Stimulated activated CD8-positive, alpha-beta memory T cell treated with anti-CD3 and anti-CD28 coated beads, Interleukin-2, amount 100 ng/mL, for 48 hours (primary cell): ENCODE results near the gene PRAC2.

ENCODE experiments used
- DNase-seq, 2 donors: peaks; one replicate each; pipeline ENCODE4 v3.0.0-alpha.2; 2020; ENCODE audit warnings: low read depth in 2 of 2

The PRAC2 gene

DNA sequence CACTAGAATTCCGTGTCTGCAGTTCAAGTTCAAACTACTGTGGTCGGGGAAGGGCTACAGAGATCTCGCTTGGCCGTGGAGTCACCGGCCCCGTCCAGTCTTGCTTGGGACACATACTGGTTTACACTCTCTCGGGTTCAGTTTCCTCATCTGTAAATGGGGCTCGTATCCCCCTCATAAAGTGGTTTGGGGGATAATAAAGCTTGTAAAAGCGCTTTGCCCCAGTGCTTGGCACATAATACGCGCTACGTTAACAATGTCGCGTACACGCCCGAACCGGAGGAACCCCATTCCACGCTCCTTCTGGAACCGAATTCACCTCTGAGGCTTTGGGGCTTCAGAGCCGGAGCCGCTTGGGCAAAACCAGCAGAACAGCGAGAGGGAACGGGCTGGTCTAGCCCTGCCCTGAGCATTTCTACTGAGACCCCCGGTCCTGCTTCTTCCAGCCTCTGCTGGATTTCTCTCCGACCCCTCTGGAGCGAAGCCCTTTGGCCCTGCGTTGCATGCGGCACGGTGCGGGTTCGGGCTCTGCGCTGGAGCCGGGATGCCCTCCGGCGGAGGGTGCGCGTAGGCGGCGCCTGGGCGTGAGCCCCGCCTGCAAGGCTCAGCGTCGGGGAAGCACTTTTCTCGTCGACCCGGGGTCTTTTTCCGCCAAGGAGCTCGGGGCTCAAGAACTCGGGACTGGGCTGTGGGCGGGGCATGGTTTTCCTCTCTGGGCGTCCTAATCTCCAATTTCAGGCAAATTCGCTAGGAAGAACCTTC, 31.7 kb downstream of the PRAC2 start:
- no peak for DNase-seq

- no peak for DNase-seq
These were observed 32.4 kb downstream of the PRAC2 start for GRCh38 chr17:48755356-48755755.

GRCh38 chr17:48756830-48757251, 33.9 kb downstream of the PRAC2 start:
- no peak for DNase-seq

DNA sequence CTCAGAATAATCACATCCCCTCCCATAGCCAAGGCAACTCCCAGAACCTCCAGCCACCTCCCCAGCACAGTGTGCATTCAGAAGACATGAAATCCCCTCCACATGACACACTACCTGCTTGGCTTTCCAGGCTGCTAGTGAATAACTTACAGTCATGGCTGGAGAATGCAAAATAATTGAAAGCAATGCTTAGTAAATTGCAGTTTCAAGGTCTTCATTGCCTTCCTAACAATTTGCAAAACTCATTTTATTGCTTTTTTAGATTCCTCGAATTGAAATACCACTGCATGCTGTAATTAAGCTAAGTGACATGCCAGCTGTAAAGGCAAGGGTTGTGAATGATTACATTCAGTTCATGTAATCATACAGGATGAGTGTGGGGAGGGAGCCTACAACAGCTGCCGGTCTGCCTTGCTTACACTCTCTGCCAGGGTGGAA, 34.6 kb downstream of the PRAC2 start:
- no peak for DNase-seq

- DNase-seq = no peak
These were observed 36.3 kb downstream of the PRAC2 start for GRCh38 chr17:48759288-48759687.

DNA sequence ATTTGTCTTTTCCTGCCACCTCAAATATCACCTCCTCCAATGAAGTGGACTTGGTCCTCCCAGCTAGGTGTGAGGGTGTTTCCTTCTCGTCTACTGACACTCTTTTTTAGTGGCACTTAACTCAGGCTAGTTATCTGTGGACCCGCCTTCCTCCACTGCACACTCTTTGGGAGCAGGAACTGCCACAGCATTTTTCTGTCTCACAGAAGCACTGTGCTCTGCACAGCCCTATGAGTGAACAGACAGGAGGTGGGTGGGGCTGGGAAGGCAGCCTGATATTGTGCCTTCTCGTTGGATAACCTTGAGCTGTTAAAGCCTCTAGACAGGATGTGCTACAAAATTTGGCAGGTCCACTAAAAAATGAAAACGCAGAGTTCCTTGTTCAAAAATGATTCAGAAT, 37.4 kb downstream of the PRAC2 start:
- no peak for DNase-seq

GRCh38 chr17:48761114-48761513, 38.1 kb downstream of the PRAC2 start:
- DNase-seq = no peak

- no peak for DNase-seq
These were observed 44.3 kb downstream of the PRAC2 start for GRCh38 chr17:48767263-48767774.

DNA sequence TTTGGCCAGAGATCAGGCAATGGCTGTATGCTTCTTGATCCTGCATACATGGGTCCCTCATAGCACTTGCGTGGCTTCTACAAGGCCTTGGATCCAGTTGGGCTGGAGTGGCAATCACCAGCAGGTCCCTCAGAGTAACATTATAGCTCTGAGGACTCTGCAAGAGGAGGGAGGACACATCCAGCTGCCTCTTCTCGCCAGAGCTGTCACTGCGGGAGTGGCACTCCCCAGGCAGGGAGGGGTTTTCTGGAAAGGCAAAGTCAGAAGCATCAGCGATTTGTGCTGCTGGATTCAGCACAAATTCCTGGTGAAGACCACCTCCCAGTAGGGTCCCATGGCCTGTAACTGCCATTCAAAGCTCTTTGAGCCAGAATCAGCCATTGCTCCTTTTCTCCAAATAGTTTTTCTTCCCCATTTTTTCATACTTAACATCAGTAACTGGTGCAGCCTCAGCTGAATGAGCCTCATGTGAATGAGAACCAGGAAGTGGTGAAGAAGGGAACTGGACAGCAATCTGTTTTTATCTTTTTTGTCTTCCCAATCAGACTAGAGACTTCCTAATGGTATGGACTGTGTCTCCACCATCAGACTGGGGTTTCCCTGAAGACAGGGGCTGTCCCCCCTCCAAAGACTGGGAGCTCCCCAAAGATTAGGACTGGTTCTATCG, 46.2 kb downstream of the PRAC2 start:
- DNase-seq = no peak

- DNase-seq = no peak
These were observed 48.0 kb downstream of the PRAC2 start for GRCh38 chr17:48770954-48771353.

DNA sequence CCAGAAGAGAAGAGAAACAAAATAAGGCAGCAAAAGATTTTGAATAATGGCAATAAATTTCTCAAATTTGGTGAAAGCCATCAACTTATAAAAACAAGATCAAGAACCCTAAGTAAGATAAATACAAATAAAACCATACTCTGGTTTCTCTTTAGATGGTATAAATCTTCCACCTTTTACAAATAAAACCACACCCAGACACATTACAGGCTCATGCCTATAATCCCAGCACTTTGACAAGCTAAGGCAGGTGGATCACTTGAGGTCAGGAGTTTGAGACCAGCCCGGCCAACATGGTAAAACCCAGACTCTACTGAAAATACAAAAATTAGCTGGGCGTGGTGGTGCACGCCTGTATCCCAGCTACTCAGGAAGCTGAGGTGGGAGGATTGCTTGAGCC, 50.3 kb downstream of the PRAC2 start:
- DNase-seq = no peak
